IMR-90 (cell line): ENCODE data around the gene FOXP4. TPM values are rescaled to one million over a fixed set of nuclear protein-coding genes. Genes with fewer than 3 reads are reported as not detected.

ENCODE experiments used
- ATAC-seq: fragments of 200-7000 bp; cut with Tn5 transposase; 2 replicates; pipeline ENCODE4 v1.9.1; 2020; ENCODE audit warnings: low read depth, mild to moderate bottlenecking, moderate library complexity
- BruUV-seq: library from RNA; stranded (reverse); fragments of 400-500 nt; replicated peaks from 2 replicates; lab custom pipeline; 2021; lab: Mats Ljungman, UMichigan
- CTCF ChIA-PET: fragments of 300-600 bp; formaldehyde crosslinking; extraction: SDS; loops from one replicate; lab custom pipeline; 2021; ENCODE audit warnings: antibody characterized with exemption; lab: Yijun Ruan, JAX
- POLR2A ChIA-PET: fragments of 300-600 bp; sonication (Branson Sonifier 250); formaldehyde crosslinking; loops from one replicate; lab custom pipeline; 2022; ENCODE audit warnings: antibody characterized with exemption; ENCODE audit not compliant: unreplicated experiment; lab: Charles Lee
- DNase-seq: peaks from one replicate; pipeline ENCODE4 v3.0.0; 2013
- H2AFZ ChIP-seq: replicated peaks from 2 replicates; pipeline ENCODE3; 2013; ENCODE audit warnings: low read length, mild to moderate bottlenecking; ENCODE audit not compliant: poor library complexity
- H2AK5ac ChIP-seq: 2 replicates; pipeline ENCODE4 v1.6.1; 2013; ENCODE audit warnings: low read depth, low read length, inconsistent platforms
- H2AK9ac ChIP-seq: replicated peaks from 2 replicates; pipeline ENCODE3; 2013; ENCODE audit warnings: mild to moderate bottlenecking, low read depth, low read length, moderate library complexity; ENCODE audit not compliant: poor library complexity
- H2BK120ac ChIP-seq: 2 replicates; pipeline ENCODE4 v1.6.1; 2013; ENCODE audit warnings: low read depth, low read length, inconsistent platforms
- H2BK15ac ChIP-seq: 3 replicates; pipeline ENCODE4 v1.6.1; 2013; ENCODE audit warnings: low read depth, low read length, inconsistent platforms
- H2BK20ac ChIP-seq: 2 replicates; pipeline ENCODE4 v1.6.1; 2013; ENCODE audit warnings: low read depth, mild to moderate bottlenecking, inconsistent platforms, low read length, moderate library complexity
- H2BK5ac ChIP-seq: 2 replicates; pipeline ENCODE4 v1.6.1; 2013; ENCODE audit warnings: mild to moderate bottlenecking, low read depth, low read length, inconsistent platforms; ENCODE audit not compliant: poor library complexity, severe bottlenecking
- H3K14ac ChIP-seq: replicated peaks from 2 replicates; pipeline ENCODE4 v1.6.1; 2013; ENCODE audit warnings: low read depth, low read length, inconsistent platforms
- H3K18ac ChIP-seq: 2 replicates; pipeline ENCODE4 v1.6.1; 2013; ENCODE audit warnings: low read depth, low read length, control low read depth
- H3K23ac ChIP-seq: 2 replicates; pipeline ENCODE4 v1.6.1; 2013; ENCODE audit warnings: low read depth, low read length, inconsistent platforms
- H3K27ac ChIP-seq: 2 replicates; pipeline ENCODE4 v1.5.1; 2013; ENCODE audit warnings: mild to moderate bottlenecking, control low read depth, low read length; ENCODE audit not compliant: insufficient read depth
- H3K27me3 ChIP-seq: 2 replicates; pipeline ENCODE4 v1.6.1; 2013; ENCODE audit warnings: low read length; ENCODE audit not compliant: control insufficient read depth, insufficient read depth
- H3K36me3 ChIP-seq: 2 replicates; pipeline ENCODE4 v1.6.1; 2013; ENCODE audit warnings: low read length, mixed read lengths; ENCODE audit not compliant: control insufficient read depth, insufficient read depth
- H3K4ac ChIP-seq: 2 replicates; pipeline ENCODE4 v1.6.1; 2013; ENCODE audit warnings: low read depth, low read length, inconsistent platforms
- H3K4me1 ChIP-seq: 2 replicates; pipeline ENCODE4 v1.6.1; 2013; ENCODE audit warnings: low read length, mixed read lengths; ENCODE audit not compliant: control insufficient read depth, insufficient read depth
- H3K4me2 ChIP-seq: 2 replicates; pipeline ENCODE4 v1.6.1; 2013; ENCODE audit warnings: low read depth, mild to moderate bottlenecking, control low read depth, low read length, moderate library complexity
- H3K4me3 ChIP-seq: 2 replicates; pipeline ENCODE4 v1.5.1; 2013; ENCODE audit warnings: low read depth, mild to moderate bottlenecking, control low read depth, low read length, moderate library complexity; ENCODE audit not compliant: insufficient read depth
- H3K56ac ChIP-seq: 2 replicates; pipeline ENCODE4 v1.6.1; 2013; ENCODE audit warnings: low read length, inconsistent platforms; ENCODE audit not compliant: insufficient read depth; ENCODE audit errors: extremely low read depth
- H3K79me1 ChIP-seq, 2 experiments: 2 replicates each; pipeline ENCODE4 v1.6.1; 2013; ENCODE audit warnings: low read length in 2 of 2, inconsistent platforms in 1 of 2, low read depth in 1 of 2
- H3K9ac ChIP-seq: 2 replicates; pipeline ENCODE4 v1.6.1; 2013; ENCODE audit warnings: low read depth, low read length, control low read depth
- H3K9me1 ChIP-seq: 2 replicates; pipeline ENCODE4 v1.6.1; 2013; ENCODE audit warnings: low read length, inconsistent platforms; ENCODE audit not compliant: insufficient read depth
- H3K9me3 ChIP-seq: 2 replicates; pipeline ENCODE4 v1.6.1; 2013; ENCODE audit warnings: low read length; ENCODE audit not compliant: control insufficient read depth, insufficient read depth
- H4K20me1 ChIP-seq: 2 replicates; pipeline ENCODE4 v1.6.1; 2013; ENCODE audit warnings: low read length, inconsistent platforms; ENCODE audit not compliant: insufficient read depth
- H4K5ac ChIP-seq: 2 replicates; pipeline ENCODE4 v1.6.1; 2013; ENCODE audit warnings: mild to moderate bottlenecking, low read depth, low read length, control low read depth
- H4K8ac ChIP-seq, 2 experiments: 2 replicates each; pipeline ENCODE4 v1.6.1; 2013; ENCODE audit warnings: low read depth in 2 of 2, low read length in 2 of 2, control low read depth in 1 of 2, inconsistent platforms in 1 of 2
- H4K91ac ChIP-seq: 2 replicates; pipeline ENCODE4 v1.6.1; 2013; ENCODE audit warnings: low read depth, low read length, inconsistent platforms; ENCODE audit not compliant: insufficient read depth
- CHD1 ChIP-seq: IDR thresholded peaks from 2 replicates; pipeline ENCODE4 v1.6.1; 2012; ENCODE audit warnings: low read depth, low read length, improper control_type of control experiment
- MXI1 ChIP-seq: IDR thresholded peaks from 2 replicates; pipeline ENCODE4 v1.6.1; 2012; ENCODE audit warnings: low read depth, mild to moderate bottlenecking, low read length, moderate library complexity, borderline replicate concordance
- RAD21 ChIP-seq: IDR thresholded peaks from 2 replicates; pipeline ENCODE4 v1.6.1; 2012; ENCODE audit warnings: low read length, improper control_type of control experiment
- RCOR1 ChIP-seq: IDR thresholded peaks from 2 replicates; pipeline ENCODE4 v1.6.1; 2012; ENCODE audit warnings: mild to moderate bottlenecking, low read length, improper control_type of control experiment; ENCODE audit not compliant: insufficient replicate concordance
- WGBS, 2 experiments: methylation state at CpG; one replicate each; pipeline versions ENCODE4 v1.1.5 to v1.1.7; 2013; ENCODE audit warnings: missing lambda C conversion rate in 2 of 2; ENCODE audit not compliant: insufficient read length in 1 of 2; ENCODE audit errors: extremely low coverage in 2 of 2; 5-methylcytosine and 5-hydroxymethylcytosine counted together
- dilution Hi-C: fragments of 300-500 bp; cut with HindIII; formaldehyde crosslinking; loops from one replicate; pipeline ENCODE4 v1.14.3; 2018; ENCODE audit warnings: low sequenced_read_pairs; ENCODE audit not compliant: unreplicated experiment
- in situ Hi-C: fragments of 300-500 bp; cut with MboI; formaldehyde crosslinking; loops from 3 replicates; pipeline ENCODE4 v1.14.3; 2019; ENCODE audit warnings: low sequenced_read_pairs, inconsistent platforms, mixed read lengths
- intact Hi-C: fragments of 100-400 bp; cut with micrococcal nuclease; formaldehyde crosslinking; loops from 2 replicates; pipeline ENCODE4 v1.10.0; 2022
- polyA plus RNA-seq, 3 experiments: library from polyadenylated mRNA; depleted of rRNA; stranded (reverse); fragments of >200 nt; gene quantifications; 2 replicates each; pipeline ENCODE4 v1.2.3, GENCODE V29; 2012; ENCODE audit warnings: low replicate concordance in 1 of 3
- total RNA-seq: library from RNA; depleted of rRNA; stranded (reverse); fragments of >200 nt; gene quantifications from 2 replicates; pipeline ENCODE4 v1.2.3, GENCODE V29; 2012

The FOXP4 gene
- total and polyA plus RNA-seq, 2 of the 4 experiments (the other 2 are of a cell fraction), result 0.72 to 9.5 TPM

DNA sequence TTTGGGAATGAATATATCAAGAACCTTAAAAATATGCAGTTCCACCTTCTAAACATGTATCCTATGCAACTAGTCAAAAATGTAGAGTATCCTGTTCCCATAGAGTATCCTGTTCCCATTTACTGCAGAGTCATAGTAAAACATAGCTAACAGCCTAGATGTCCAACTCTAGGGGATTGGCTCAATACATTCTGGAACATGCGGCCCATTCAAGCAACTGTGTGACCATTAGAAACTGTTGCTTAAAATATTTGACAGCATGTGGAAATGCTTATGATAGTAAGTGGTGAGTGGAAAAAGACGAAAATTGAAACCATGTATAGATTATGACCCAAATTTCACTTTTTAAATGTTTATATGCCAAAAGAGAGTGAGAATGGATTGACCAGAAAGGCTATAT, 11.2 kb downstream of the FOXP4 start:
- Histone ChIP-seq H4K91ac (no peak overlapping the region), H3K79me1 (peaks cover 11 to 30% of the 10 kb centered on the region in 2 experiments), H2BK20ac (no peak overlapping the region), H2AK5ac (no peak overlapping the region), H4K20me1 (peaks cover 10% of the 10 kb centered on the region), H3K9ac (no peak overlapping the region), H3K23ac (no peak overlapping the region), H3K4me3 (no peak overlapping the region), H3K4me1 (no peaks in the 10 kb centered on the region), H3K4ac (no peak overlapping the region), H3K27me3 (no peaks in the 10 kb centered on the region), H3K4me2 (no peak overlapping the region), H3K9me3 (no peaks in the 10 kb centered on the region), H3K36me3 (peaks cover 7% of the 10 kb centered on the region), H2BK15ac (no peak overlapping the region), H3K14ac (no peak overlapping the region), H3K18ac (no peak overlapping the region), H3K56ac (no peak overlapping the region), H3K9me1 (no peaks in the 10 kb centered on the region), H2AK9ac (no peak overlapping the region), H2AFZ (no peak overlapping the region), H3K27ac (no peak overlapping the region), H2BK5ac (no peak overlapping the region), H4K8ac (no peak overlapping the region), H4K5ac (no peak overlapping the region), H2BK120ac (no peak overlapping the region)
- dilution Hi-C loops, result no loop called here
- CTCF ChIA-PET, result no interaction called here
- no CpG with 5 or more reads among the region's 2 CpGs for WGBS, 2 experiments
- TF ChIP-seq RAD21, result no peak
- no peak for TF ChIP-seq CHD1
- TF ChIP-seq MXI1, result no peak
- no peak for TF ChIP-seq RCOR1
- no peak; the same call in 1 of the 2 replicates for ATAC-seq
- BruUV-seq, result no TSS peak
- in situ Hi-C loops, result no loop called here
- intact Hi-C loops, result no loop called here
- POLR2A ChIA-PET, result no interaction called here
- no peak for DNase-seq
